NCI-H82 treated with DMSO at 0.1 percent for 48 hours (cell line): ENCODE results near the gene CHRM5.
A peak's percentile ranks its signal among the peaks of the same experiment; 100 is the strongest.

ENCODE experiments used
- DNase-seq: peaks from one replicate; lab custom pipeline; 2025; ENCODE audit not compliant: unreplicated experiment; lab: John Stamatoyannopoulos, UW

CHRM5 gene

GRCh38 chr15:33968224-33968623 is at the start of gene CHRM5:
Gene CHRM5, plus strand, starts transcription at chr15:33968497. Its CDS starts 94,221 bp downstream, at chr15:34062718.
- DNase-seq = peak; percentile 41

GRCh38 chr15:33923446-33923845 is 44.9 kb upstream of the CHRM5 start:
- no peak for DNase-seq

GRCh38 chr15:33926260-33926659 is 42.0 kb upstream of the CHRM5 start:
- DNase-seq = no peak

GRCh38 chr15:33932734-33933133 is 35.6 kb upstream of the CHRM5 start:
- DNase-seq = no peak

- DNase-seq = no peak
Measured at GRCh38 chr15:33934396-33934795, 33.9 kb upstream of the CHRM5 start.

GRCh38 chr15:33934921-33935320 is 33.4 kb upstream of the CHRM5 start:
- DNase-seq = no peak

GRCh38 chr15:33941279-33942063 is 26.8 kb upstream of the CHRM5 start:
- DNase-seq = no peak

- DNase-seq = no peak
Measured at GRCh38 chr15:33946152-33946551, 22.1 kb upstream of the CHRM5 start.

GRCh38 chr15:33955945-33956344 is 12.4 kb upstream of the CHRM5 start:
- DNase-seq = no peak

GRCh38 chr15:33956397-33956796 is 11.9 kb upstream of the CHRM5 start:
- DNase-seq = no peak

GRCh38 chr15:33959844-33960548 is 8.3 kb upstream of the CHRM5 start:
- DNase-seq = no peak

- DNase-seq = no peak
Measured at GRCh38 chr15:33960549-33960935, 7.8 kb upstream of the CHRM5 start.

- DNase-seq = peak; percentile 23
Measured at GRCh38 chr15:33963831-33964664, 4.2 kb upstream of the CHRM5 start.

- DNase-seq = no peak
Measured at GRCh38 chr15:33964665-33965040, 3.6 kb upstream of the CHRM5 start.

- DNase-seq = peak; percentile 61
Measured at GRCh38 chr15:33968821-33969220, 524 bp downstream of the CHRM5 start.

GRCh38 chr15:33971811-33972210 is 3.5 kb downstream of the CHRM5 start:
- no peak for DNase-seq

GRCh38 chr15:33975022-33975565 is 6.8 kb downstream of the CHRM5 start:
- DNase-seq = no peak

GRCh38 chr15:33980159-33980558 is 11.9 kb downstream of the CHRM5 start:
- DNase-seq = no peak

- DNase-seq = no peak
Measured at GRCh38 chr15:33982516-33982915, 14.2 kb downstream of the CHRM5 start.

GRCh38 chr15:33985287-33985686 is 17.0 kb downstream of the CHRM5 start:
- no peak for DNase-seq

GRCh38 chr15:33985751-33986150 is 17.5 kb downstream of the CHRM5 start:
- DNase-seq = no peak
